ENCODE measurements around the gene CAMK2B.
A peak's percentile ranks its signal among the peaks of the same experiment; 100 is the strongest.

Gene CAMK2B

GRCh38 chr7:44196450-44196872 lies 128.9 kb downstream of the CAMK2B start:
- DNase-seq = peak in 20 of 58 donors; percentile 5 to 57 (median 30)

DNA sequence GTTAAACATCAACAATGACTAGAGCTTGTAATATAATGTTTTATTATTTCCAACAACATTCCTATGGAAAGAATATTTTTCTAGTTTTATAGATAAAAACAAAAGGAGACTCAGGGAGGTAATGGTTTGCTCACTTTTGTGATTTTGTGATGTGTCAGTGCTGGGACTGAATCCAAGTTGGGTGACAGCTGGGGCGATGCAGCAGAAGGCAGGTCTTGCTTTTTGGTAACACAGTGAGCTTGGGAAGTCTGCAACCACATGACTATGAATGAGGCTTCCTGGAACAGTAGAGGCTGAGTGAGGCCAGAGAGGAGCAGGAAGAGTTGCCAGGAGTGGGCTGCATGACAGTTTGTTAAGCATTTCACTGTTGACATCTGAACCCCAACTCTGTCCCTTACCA lies 129.5 kb downstream of the CAMK2B start:
- peak in 6 of 58 donors; percentile 17 to 40 (median 33) for DNase-seq

GRCh38 chr7:44194562-44195145 lies 130.7 kb downstream of the CAMK2B start:
- no peak for DNase-seq

- DNase-seq = no peak
Measured at GRCh38 chr7:44194069-44194468, 131.3 kb downstream of the CAMK2B start.

DNA sequence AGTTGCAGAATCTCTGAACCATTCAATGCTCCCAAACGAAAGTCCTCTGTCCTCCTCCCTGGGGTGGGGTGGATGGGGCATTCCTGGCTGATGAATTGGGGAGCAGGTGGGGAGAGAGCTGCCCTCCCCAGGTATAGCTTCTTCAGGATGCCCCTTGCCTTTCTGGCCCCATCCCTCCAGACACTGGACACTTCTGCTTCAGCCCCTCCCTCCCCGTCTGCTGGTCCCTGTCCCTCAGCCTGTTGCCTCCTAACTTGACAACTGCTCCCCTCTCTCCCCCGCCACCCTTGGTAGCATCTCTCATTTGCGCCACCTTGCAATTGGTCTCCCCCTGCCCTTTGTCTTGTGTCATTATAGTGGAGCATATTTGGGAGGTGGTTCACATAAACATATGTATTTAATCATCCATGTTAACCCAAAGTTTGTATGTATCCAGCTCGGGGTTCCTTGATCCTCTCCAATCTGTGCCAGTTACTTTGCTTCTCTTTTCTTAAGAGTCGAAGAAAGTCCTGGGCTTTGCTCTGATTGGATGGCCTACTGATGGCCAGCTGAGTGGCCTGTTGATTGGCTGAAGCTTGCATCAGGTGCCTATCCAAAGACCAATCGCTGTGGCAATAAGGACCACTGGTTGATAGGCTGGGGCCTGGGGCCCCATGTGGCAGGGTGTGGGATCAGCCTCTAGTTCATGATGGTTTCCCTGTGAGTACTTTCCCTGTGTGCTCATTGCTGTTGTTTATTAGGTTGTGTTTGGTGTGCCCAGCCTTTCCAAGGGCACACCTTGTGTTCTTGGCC lies 132.2 kb downstream of the CAMK2B start:
- DNase-seq = no peak

DNA sequence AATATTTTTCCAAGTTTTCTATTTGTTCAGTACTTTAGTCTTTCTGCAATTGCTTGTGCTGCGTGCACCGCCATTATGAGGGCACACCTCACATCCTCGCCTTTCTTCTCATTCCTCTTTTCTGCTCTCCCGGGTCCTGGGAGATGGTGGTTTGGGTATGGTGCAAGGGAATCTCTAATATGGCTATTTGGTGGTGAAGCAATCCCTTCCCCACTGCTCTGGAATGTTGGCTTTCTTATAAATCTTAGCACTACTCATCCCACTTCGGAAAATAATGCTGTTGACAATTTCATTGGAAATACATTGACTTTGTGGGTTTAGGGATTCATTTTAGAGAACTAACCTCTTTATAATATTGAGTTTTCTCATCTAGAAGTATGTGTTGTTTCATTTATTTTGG lies 134.2 kb downstream of the CAMK2B start:
- no peak for DNase-seq

GRCh38 chr7:44189993-44190872 lies 135.2 kb downstream of the CAMK2B start:
- DNase-seq = no peak

- DNase-seq = no peak
Measured at GRCh38 chr7:44189286-44189992, 136.0 kb downstream of the CAMK2B start, which contains the start of gene GCK. Gene GCK (minus strand): TSS chr7:44189439. CDS start chr7:44188953, 486 bp downstream.

GRCh38 chr7:44188480-44189225 lies 136.7 kb downstream of the CAMK2B start:
- DNase-seq = no peak

DNA sequence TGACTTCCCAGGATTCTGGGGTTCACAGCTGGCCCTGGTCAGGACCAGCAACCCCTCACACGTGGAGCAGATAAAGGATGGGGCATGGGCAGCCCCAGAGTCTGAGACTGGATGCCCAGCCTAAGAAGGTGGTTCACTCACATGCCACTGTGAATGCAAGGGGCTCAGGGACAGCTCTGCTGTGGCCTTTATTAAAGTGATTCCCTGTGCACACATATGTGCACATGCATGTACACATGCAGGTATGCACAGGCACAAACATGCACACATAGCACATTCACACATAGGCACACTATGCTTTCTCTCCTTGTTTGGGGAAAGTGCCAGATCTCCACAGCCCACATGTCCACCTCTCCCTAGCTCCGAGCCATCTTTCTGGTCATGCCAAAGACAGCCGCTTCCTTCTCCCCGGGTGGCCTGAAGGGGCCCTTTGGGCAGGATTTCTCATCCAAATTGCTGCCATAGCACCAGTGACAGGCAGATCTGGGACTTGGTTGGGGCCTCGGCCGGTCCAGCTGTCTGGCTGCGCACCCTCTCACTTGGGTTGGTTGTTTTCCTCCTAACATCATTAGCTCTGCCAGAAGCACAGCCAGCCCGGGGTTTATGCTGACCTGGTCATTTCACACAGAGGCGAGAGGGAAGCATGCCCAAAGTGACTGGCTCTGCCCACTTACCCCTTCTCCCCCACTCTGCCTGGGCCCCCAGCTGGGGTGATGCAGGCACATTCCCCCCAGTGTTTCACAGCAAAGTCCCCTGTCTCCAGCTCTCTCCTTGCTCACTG lies 137.6 kb downstream of the CAMK2B start:
- peak in 13 of 58 donors; percentile 7 to 38 (median 13) for DNase-seq

GRCh38 chr7:44186736-44187135 lies 138.7 kb downstream of the CAMK2B start:
- no peak for DNase-seq

DNA sequence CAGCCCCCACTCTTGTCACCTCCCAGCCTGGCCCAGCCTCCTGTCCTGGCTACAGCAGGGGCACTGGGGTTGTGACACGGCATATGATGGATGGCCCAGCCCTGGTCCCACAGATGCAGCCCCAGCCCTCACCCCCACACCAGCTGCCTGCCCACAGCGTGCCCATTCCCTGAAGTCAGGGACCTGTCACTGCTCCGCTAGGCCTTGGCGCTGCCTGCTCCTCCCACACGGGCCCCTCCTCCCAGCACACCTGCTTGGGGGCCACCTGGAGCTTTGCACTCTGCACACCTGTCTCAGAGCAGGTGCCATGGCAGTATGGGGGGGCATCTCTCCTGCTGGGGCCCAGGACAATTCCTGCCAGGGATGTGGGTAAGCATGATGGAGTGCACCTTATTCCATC lies 139.7 kb downstream of the CAMK2B start:
- DNase-seq = no peak

DNA sequence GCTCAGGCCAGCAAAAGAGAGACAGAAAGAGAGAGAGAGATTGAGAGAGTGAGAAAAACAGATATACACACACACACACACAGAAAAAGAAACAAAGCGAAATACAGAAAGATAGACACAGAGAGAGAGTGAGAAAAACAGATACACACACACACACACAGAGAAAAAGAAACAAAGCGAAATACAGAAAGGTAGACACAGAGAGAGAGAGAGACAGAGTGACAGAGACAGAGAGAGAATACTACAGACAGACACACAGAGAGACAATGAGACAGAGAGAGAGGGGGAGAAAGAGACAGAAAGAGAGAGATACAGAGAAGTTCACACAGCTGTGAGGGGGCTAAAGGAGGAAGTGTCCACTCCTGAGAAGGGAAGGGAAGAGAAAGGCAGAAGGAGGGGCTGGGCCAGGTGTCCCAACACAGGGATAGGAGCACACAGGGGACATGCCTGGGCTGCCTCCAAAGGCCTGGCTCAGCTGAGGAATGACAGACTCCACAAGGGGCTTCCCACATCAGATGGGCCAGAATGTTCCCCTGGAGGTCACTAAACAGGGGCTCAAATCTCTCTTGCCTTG lies 140.4 kb downstream of the CAMK2B start:
- no peak for DNase-seq

DNA sequence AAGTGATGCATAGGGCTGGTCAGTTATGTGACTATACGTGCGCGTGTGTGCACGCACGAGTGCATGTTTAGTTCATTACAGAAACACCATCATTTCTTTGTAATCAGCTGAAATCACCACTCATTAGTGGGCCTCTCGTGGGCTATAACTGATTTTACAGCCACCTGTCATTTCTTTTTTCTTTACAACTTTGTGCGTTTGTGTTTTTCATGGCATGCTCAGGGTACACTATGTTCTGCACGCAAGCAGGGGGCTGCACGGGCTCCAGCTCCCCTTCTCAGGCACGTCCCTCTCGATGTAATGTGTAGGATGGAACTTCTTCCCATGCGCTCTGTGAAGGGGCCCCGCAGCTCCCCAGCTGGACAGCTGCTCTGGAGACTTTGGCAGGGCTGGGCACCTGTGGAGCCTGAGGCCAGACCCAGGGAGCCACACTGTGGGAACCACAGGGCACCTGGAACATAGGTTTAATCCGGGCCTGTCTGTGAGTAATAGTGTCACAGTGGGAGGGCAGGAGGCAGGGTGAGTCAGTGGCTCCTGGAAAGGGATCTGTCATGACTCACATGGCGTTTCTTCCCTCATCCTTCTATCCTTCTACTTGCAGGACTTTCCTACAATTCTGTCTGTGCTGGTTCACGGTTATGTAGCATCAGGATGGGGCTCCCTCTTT lies 141.1 kb downstream of the CAMK2B start:
- DNase-seq = no peak

DNA sequence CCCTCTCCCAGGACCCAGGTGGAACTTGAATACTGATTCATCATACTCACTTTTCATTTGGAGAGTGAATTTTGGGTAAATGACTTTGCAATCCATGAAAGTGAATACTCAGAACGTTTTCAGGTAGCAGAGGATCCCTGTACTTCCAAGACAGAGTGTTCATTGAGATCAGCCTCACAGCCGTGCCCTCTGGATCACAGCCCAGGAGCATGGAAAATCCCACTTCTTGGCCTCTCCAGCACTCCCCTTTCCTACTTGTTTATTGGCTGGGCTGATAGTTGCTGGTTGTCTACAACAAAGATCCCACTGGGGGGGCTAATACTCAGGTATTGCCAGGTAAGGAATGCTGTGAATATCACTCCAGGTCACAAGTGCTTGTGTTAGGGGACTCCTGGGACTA lies 142.0 kb downstream of the CAMK2B start:
- DNase-seq = no peak

GRCh38 chr7:44182827-44183226 lies 142.6 kb downstream of the CAMK2B start:
- DNase-seq = no peak

- no peak for DNase-seq
Measured at GRCh38 chr7:44180631-44181030, 144.8 kb downstream of the CAMK2B start.

GRCh38 chr7:44177570-44178131 lies 147.7 kb downstream of the CAMK2B start:
- DNase-seq = peak in 33 of 58 donors; percentile 10 to 81 (median 37)
